ENCODE data around the gene ARHGAP30. TPM values are rescaled to one million over a fixed set of nuclear protein-coding genes. Genes with fewer than 3 reads are reported as not detected.
A peak's percentile ranks its signal among the peaks of the same experiment; 100 is the strongest.
"Not testable (repeated sequence)": the region's sequence is repeated elsewhere in the genome, so short reads cannot be mapped to it uniquely, and the experiment has no call there.

ARHGAP30 gene
- total RNA-seq (2014; rRNA removed; shearing (Covaris generic)) = not detected in 2 replicates

GRCh38 chr1:161069731-161070270, at the start of gene ARHGAP30:
Gene ARHGAP30 (minus strand): TSS chr1:161069891. CDS start chr1:161069624, 267 bp downstream.
- Histone ChIP-seq H3K4me1 (replicated peaks) (no peaks in the 10 kb centered on the region; the same call in 1 of the 2 replicates), H3K27ac (no peak within 1 kb of the TSS), H3K36me3 (no peaks in the 10 kb centered on the region), H3K9me3 (replicated peaks) (no peaks in the 10 kb centered on the region), H3K4me3 (no peak within 1 kb of the TSS), H3K27me3 (replicated peaks) (0 out of 2 replicates have a peak, but pooled peaks cover 2% of the 10 kb centered on the region)
- no peak for DNase-seq (ENCODE audit: low read depth in 1 of 2, low spot score in 2 of 2)

GRCh38 chr1:161117759-161118581, 48.3 kb upstream of the ARHGAP30 start, which contains the start of the genes NIT1 and PFDN2:
Gene NIT1 (plus strand): TSS chr1:161118105. CDS start chr1:161118177, 72 bp downstream.
Gene PFDN2 (minus strand): TSS chr1:161118037. CDS start chr1:161118026, 11 bp downstream.
- peak; percentile 77 to 83 for DNase-seq (ENCODE audit: low read depth in 1 of 2, low spot score in 2 of 2)
- H3K4me3 ChIP-seq = peak within 1 kb of the TSS; percentile 78
- no peaks in the 10 kb centered on the region for H3K27me3 ChIP-seq (replicated peaks)
- no peaks in the 10 kb centered on the region for H3K9me3 ChIP-seq (replicated peaks)
- H3K27ac ChIP-seq = peak within 1 kb of the TSS; percentile 77
- peaks cover 82% of the 10 kb centered on the region for H3K36me3 ChIP-seq
- peaks cover 44% of the 10 kb centered on the region for H3K4me1 ChIP-seq (replicated peaks)

- H3K4me1 ChIP-seq (replicated peaks) = peaks cover 44% of the 10 kb centered on the region
- not testable (repeated sequence) for H3K27me3 ChIP-seq (replicated peaks); H3K9me3 ChIP-seq (replicated peaks); H3K4me3 ChIP-seq; DNase-seq (ENCODE audit: low read depth in 1 of 2, low spot score in 2 of 2); H3K27ac ChIP-seq
- peaks cover 77% of the 10 kb centered on the region for H3K36me3 ChIP-seq
Observed at GRCh38 chr1:161115961-161116360, 46.3 kb upstream of the ARHGAP30 start.

GRCh38 chr1:161115132-161115711, 45.5 kb upstream of the ARHGAP30 start:
- no peaks in the 10 kb centered on the region for H3K27me3 ChIP-seq (replicated peaks)
- peak in 1 of 2 experiments; percentile 58 for DNase-seq (ENCODE audit: low read depth in 1 of 2, low spot score in 2 of 2)
- peak overlapping the region; percentile 50 for H3K27ac ChIP-seq
- H3K9me3 ChIP-seq (replicated peaks) = no peaks in the 10 kb centered on the region
- no peak overlapping the region for H3K4me3 ChIP-seq
- peaks cover 69% of the 10 kb centered on the region for H3K36me3 ChIP-seq
- H3K4me1 ChIP-seq (replicated peaks) = peaks cover 42% of the 10 kb centered on the region

- Histone ChIP-seq H3K4me1 (replicated peaks) (peaks cover 35% of the 10 kb centered on the region), H3K27ac (peak overlapping the region; percentile 50), H3K36me3 (peaks cover 67% of the 10 kb centered on the region), H3K27me3 (replicated peaks) (no peaks in the 10 kb centered on the region), H3K9me3 (replicated peaks) (no peaks in the 10 kb centered on the region), H3K4me3 (no peak overlapping the region)
- no peak for DNase-seq (ENCODE audit: low read depth in 1 of 2, low spot score in 2 of 2)
Observed at GRCh38 chr1:161114556-161114955, 44.9 kb upstream of the ARHGAP30 start.

- Histone ChIP-seq H3K4me3 (no peak overlapping the region), H3K27me3 (replicated peaks) (no peaks in the 10 kb centered on the region), H3K27ac (no peak overlapping the region), H3K4me1 (replicated peaks) (peaks cover 28% of the 10 kb centered on the region), H3K36me3 (peaks cover 65% of the 10 kb centered on the region), H3K9me3 (replicated peaks) (no peaks in the 10 kb centered on the region)
- DNase-seq (ENCODE audit: low read depth in 1 of 2, low spot score in 2 of 2) = no peak
Observed at GRCh38 chr1:161113915-161114314, 44.2 kb upstream of the ARHGAP30 start.

GRCh38 chr1:161111527-161111926, 41.8 kb upstream of the ARHGAP30 start:
- H3K4me1 ChIP-seq (replicated peaks) = peaks cover 19% of the 10 kb centered on the region
- no peak for DNase-seq (ENCODE audit: low read depth in 1 of 2, low spot score in 2 of 2)

GRCh38 chr1:161111117-161111516, 41.4 kb upstream of the ARHGAP30 start:
- H3K27ac ChIP-seq = no peak overlapping the region
- DNase-seq (ENCODE audit: low read depth in 1 of 2, low spot score in 2 of 2) = no peak
- no peaks in the 10 kb centered on the region for H3K9me3 ChIP-seq (replicated peaks)
- no peaks in the 10 kb centered on the region for H3K27me3 ChIP-seq (replicated peaks)
- no peak overlapping the region for H3K4me3 ChIP-seq
- peaks cover 15% of the 10 kb centered on the region for H3K4me1 ChIP-seq (replicated peaks)
- H3K36me3 ChIP-seq = peaks cover 60% of the 10 kb centered on the region

More at GRCh38 chr1:161111527-161111926, 41.8 kb upstream of the ARHGAP30 start:
- Histone ChIP-seq H3K27ac (no peak overlapping the region), H3K27me3 (replicated peaks) (no peaks in the 10 kb centered on the region), H3K4me3 (no peak overlapping the region), H3K36me3 (peaks cover 60% of the 10 kb centered on the region), H3K9me3 (replicated peaks) (no peaks in the 10 kb centered on the region)

GRCh38 chr1:161106431-161106830, 36.7 kb upstream of the ARHGAP30 start:
- H3K36me3 ChIP-seq = peaks cover 43% of the 10 kb centered on the region
- no peak overlapping the region for H3K27ac ChIP-seq
- no peaks in the 10 kb centered on the region for H3K9me3 ChIP-seq (replicated peaks)
- H3K27me3 ChIP-seq (replicated peaks) = no peaks in the 10 kb centered on the region
- H3K4me3 ChIP-seq = no peak overlapping the region
- no peak for DNase-seq (ENCODE audit: low read depth in 1 of 2, low spot score in 2 of 2)
- no peaks in the 10 kb centered on the region for H3K4me1 ChIP-seq (replicated peaks)

GRCh38 chr1:161100556-161100955, 30.9 kb upstream of the ARHGAP30 start:
- Histone ChIP-seq H3K27ac (no peak overlapping the region), H3K36me3 (peaks cover 53% of the 10 kb centered on the region), H3K4me3 (no peak overlapping the region), H3K9me3 (replicated peaks) (peaks cover 7% of the 10 kb centered on the region; the same call in 1 of the 2 replicates), H3K27me3 (replicated peaks) (no peaks in the 10 kb centered on the region), H3K4me1 (replicated peaks) (no peaks in the 10 kb centered on the region)
- DNase-seq (ENCODE audit: low read depth in 1 of 2, low spot score in 2 of 2) = no peak

GRCh38 chr1:161099090-161099802, 29.6 kb upstream of the ARHGAP30 start:
- Histone ChIP-seq H3K27me3 (replicated peaks) (no peaks in the 10 kb centered on the region), H3K9me3 (replicated peaks) (peaks cover 7% of the 10 kb centered on the region; the same call in 1 of the 2 replicates), H3K27ac (no peak overlapping the region), H3K4me3 (no peak overlapping the region), H3K4me1 (replicated peaks) (no peaks in the 10 kb centered on the region), H3K36me3 (peaks cover 50% of the 10 kb centered on the region)
- DNase-seq (ENCODE audit: low read depth in 1 of 2, low spot score in 2 of 2) = no peak

GRCh38 chr1:161098210-161099068, 28.7 kb upstream of the ARHGAP30 start, which contains the start of gene KLHDC9:
Gene KLHDC9 (plus strand): TSS chr1:161098361. CDS start chr1:161098536, 175 bp downstream.
- H3K9me3 ChIP-seq (replicated peaks) = peaks cover 7% of the 10 kb centered on the region; the same call in 1 of the 2 replicates
- no peaks in the 10 kb centered on the region for H3K4me1 ChIP-seq (replicated peaks)
- no peak within 1 kb of the TSS for H3K27ac ChIP-seq
- H3K36me3 ChIP-seq = peaks cover 45% of the 10 kb centered on the region
- H3K27me3 ChIP-seq (replicated peaks) = no peaks in the 10 kb centered on the region
- H3K4me3 ChIP-seq = no peak within 1 kb of the TSS
- DNase-seq (ENCODE audit: low read depth in 1 of 2, low spot score in 2 of 2) = no peak

Measured in SJSA1 (cell line).